Measurements from ENCODE around the gene TRIM7.
"Not testable (repeated sequence)": the region's sequence is repeated elsewhere in the genome, so short reads cannot be mapped to it uniquely, and the experiment has no call there.

TRIM7 gene

DNA sequence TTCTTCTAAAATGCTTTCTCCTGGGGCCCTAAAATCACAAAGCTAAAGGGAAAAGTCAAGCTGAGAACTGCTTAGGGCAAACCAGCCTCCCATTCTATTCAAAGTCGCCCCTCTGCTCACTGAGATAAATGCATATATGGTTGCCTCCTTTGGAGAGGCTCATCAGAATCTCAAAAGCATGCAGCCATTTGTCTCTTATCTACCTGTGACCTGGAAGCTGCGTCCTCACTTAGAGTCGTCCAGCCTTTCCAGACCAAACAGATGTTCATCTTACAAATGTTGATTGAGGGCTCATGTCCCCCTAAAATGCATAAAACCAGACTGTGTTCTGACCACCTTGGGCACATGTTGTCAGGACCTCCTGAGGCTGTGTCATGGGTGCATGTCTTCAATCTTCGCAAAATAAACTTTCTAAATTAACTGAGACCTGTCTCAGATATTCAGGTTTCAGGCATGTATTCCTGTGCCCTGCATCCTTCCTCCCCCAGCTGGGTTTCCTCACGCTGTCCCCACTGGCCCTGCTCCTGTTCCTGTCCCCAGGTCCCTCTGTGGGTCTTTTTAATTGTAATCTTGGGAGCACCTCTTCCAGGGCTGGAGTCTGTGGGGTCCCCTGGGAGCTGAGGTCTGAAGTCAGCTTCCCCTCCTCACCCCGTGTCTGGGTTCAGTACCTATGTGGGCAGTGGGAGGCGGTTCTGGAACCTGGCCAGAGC lies 57.9 kb downstream of the TRIM7 start, which contains the start of gene OR2V2:
Gene OR2V2, plus strand, starts transcription at position 660 of the 710 bp plus-strand sequence. CDS start 7,357 bp downstream, outside the sequence.
- DNase-seq: not testable (repeated sequence)

DNA sequence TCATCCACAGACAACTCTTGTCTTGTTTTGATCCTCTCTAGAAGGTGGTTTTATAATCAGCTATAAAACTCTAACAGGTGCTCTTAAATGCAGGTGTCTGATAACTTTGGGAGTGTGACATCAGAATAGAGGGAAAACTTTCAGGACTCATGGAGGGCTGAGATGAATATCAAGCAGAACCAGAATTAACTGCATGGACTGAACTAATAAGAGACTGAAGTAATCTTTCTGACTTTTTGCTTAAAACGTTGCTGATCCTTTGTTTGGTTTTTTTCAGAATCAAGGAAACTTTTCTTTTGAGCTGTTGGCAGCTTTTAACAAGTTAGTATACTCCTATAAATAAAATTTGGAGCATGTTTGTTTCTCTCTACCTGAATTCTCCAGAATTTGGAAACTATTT lies 59.9 kb downstream of the TRIM7 start:
- no peak for DNase-seq
